NOMO-1 treated with dmso at 0.1 percent for 144 hours (cell line): ENCODE data around the gene PTPRN2.
"Not testable (repeated sequence)": the region's sequence is repeated elsewhere in the genome, so short reads cannot be mapped to it uniquely, and the experiment has no call there.

Source experiments
- DNase-seq: peaks from one replicate; lab custom pipeline; 2025; ENCODE audit not compliant: unreplicated experiment; lab: John Stamatoyannopoulos, UW

PTPRN2 gene

DNA sequence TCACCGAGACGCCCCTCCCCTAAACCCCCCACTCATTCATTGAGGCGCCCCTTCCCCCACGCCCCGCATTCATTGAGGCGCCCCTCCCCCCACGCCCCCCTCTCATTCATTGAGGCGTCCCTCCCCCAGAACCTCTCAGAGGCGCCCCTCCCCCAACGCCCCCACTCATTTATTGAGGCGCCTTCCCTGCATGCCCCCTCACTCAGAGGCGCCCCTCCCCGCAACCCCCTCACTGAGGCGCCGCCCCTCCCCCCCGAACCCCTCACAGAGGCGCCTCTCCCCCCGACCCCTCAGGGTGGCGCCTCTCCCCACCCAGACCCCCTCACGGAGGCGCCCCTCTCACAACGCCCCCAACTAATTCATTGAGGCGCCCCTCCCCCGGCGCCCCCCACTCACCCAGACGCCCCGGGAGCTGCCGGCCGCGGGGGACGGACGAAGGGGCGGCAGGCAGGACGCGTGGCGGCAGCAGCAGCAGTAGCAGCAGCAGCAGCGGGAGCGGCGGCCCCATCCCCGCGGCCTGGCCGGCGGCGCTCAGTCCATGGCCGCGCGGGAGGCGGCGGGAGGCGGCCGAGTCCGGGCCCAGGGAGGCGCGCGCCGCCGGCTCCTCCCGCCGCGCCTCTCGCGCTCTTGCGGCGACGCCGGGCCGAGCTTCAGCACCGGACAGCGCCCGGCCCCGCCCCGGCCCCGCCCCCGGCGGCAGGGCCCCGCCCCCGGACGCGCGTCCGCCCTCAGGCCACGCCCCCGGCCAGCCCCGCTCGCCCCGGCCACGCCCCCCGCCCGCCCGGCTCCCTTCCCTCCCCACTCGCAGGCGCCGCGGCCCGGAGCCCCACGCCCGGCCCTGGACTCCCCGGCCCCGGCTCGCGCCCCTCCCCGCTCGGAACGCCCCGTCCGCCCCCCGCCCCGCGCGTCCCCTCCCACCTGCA lies at the start of gene PTPRN2:
Gene PTPRN2, minus strand, starts transcription at position 662 of the 923 bp plus-strand sequence.
- no peak for DNase-seq

DNA sequence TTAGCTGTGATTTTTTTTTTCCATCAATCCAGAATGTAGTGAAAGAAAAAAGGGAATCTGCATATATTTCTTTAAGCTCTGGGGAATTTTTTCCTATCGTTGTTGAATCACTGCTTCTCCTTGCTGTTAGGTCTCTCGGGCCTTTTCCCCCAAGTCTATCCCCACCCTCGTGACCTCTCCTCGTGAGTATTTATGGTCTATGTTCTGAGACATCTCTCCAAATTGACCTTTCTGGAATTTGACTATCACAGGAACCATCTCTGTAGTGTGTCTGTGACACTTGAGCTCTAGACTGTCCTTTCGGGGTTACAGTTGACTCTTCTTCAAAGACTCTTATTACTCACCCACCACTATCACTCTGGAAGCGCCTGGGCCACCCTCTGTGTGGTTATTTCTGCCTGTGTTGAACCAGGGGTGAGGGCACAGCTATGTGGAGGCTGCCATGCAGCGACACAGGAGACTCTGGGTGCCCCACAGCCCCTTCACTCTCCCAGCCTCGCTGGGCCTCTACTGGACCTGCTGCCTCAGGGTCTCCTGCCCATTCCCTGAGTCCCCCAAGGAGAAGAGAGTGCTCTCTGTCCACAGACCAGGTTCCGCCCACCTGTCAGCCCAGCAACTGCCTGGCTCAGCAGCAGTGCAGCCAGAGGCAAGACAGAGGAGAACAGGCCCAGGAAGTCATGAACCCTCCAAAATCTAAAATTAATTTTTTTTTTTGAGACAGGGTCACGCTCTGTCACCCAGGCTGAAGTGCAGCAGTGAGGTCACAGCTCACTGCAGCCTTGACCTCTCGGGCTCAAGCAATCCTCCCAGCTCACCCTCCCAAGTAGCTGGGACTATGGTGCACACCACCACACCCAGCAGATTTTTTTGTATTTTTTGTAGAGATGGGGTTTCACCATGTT lies 45.7 kb upstream of the PTPRN2 start:
- no peak for DNase-seq

DNA sequence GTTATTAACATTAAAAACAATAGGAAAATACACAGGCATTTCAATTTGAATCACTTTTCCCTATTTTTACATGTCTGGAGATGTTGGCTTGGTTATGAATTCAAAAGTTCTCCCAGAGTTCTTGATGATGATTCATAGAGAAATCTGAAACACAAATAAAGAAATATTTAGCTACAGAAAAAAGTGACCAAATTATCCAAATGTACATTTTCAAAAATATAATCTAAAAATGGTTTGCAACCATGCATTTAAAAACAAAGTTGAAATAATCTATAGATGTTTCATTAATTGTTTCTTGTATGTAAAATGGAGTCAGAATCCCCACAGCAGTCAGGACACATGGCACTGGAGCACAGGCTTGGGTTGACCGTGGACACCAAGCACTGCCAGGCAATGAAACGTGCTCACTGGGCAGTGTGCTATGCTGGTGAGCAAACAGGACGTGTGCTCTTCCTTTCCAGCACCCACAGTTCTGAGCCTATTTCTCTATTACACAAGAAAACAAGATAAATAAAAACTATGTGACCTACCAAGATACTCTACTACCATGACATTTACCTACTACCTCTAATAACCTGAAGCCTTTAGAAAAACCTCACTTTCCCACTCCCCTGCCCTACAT lies 44.1 kb upstream of the PTPRN2 start:
- DNase-seq = no peak

DNA sequence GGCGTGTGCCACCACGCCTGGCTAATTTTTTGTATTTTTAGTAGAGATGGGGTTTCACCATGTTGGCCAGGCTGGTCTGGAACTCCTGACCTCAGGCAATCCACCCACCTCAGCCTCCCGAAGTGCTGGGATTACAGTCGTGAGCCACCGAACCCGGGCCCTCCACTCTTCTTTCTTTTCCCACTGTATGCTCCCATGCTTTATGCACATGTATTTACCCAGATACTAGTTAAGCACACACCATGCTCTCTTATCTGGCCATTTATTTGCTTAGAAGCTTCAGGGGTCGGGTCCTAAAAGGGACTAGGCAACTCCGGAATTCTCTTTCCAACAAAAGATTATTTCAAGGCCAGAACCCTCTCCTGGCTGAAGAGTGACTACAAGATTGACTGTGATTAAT lies 38.7 kb upstream of the PTPRN2 start:
- DNase-seq = not testable (repeated sequence)

DNA sequence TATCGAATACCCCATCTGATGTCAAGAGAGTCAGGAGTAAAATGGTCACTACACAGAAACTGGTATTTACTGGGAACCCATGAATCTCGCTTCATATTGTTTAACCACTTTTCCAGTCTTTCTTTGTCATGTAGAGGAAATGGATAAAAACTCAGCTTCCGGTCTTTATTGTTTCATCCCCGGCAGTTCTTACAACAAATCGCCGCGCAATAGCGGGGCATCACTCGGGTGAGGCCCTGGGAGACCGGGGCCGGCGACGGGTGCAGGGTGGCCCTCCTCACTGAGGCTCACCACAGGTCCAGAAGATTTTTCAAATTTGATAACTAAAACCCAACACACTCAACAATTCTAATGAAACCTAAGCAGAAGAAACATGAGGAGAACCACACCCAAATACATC lies 35.6 kb upstream of the PTPRN2 start:
- DNase-seq = no peak

DNA sequence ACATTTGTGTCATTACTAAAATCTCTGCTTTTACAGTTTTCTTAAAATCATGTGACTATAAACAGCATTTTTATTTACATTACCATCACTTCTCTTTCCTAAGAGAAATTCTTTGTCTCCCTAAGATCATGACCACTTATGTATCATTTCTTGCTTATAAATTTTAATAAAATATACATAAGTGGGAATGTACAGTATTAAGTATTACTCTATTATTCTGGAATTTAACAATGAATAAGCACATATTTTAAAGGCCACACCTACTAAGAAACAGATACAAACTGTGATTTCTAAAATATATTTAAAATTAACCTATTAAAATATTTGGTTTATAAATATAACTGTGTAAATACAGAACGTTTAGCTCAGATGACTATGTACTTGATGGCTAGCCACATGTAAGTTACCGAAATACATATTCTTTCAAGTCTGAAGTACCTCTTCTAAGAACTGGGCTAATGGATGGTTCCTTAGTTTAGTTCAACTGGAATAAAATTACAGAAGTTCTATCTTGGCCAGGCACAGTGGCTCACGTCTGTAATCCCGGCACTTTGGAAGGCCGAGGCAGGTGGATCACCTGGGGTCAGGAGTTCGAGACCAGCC lies 33.3 kb upstream of the PTPRN2 start:
- DNase-seq = no peak

DNA sequence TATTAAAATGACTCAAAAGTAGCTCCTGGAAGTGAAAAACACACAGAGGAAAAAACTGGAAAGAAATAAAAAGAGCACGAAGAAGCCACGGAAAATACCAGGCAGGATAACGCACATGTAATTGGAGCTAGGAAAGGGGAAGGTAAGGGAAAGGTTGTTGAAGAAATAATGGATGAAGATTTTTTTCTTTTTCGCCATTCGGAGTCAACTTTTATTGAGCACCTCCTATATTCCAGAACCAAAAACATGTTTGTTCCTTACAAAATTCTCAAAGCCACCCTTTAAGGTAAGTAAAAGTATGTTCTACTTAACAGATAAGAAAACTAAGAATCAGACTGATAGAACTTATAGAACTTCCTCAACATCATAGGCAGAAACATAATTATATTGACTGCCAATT lies 32.8 kb upstream of the PTPRN2 start:
- no peak for DNase-seq

DNA sequence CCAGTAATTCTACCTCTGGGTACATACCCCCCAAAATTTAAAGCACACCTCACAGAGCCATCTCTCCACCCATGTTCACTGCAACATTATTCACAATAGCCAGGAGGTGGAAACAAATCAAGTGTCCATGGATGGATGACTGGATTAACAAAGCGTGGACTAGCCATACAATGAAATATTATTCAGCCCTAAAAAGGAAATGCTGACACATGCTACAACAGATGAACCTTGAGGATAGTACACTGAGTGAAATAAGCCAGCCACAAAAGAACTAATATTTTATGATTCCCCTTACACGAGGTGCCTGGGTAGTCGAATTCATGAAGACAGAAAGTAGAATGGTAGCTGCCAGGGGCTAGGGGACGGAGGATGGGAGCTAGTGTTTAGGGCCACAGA lies 31.1 kb upstream of the PTPRN2 start:
- no peak for DNase-seq

DNA sequence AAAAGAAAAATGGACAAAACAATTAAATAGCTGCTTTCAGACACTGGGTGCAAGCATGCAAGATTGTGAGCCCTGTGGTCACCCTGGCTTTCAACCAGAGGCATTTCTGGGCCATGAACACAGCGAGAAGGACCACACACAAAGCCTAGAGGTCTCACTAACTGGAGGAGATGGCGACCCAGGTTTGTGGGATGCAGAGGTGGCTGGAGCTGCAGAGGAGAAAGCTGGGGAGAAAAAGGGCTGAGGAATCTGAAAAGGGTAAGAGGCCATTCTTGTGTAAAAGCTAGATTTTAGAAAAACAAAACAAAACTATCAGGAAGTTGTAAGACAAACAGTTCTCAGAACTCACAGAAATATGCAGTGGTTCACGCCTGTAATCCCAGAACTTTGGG lies 30.1 kb upstream of the PTPRN2 start:
- DNase-seq = no peak

DNA sequence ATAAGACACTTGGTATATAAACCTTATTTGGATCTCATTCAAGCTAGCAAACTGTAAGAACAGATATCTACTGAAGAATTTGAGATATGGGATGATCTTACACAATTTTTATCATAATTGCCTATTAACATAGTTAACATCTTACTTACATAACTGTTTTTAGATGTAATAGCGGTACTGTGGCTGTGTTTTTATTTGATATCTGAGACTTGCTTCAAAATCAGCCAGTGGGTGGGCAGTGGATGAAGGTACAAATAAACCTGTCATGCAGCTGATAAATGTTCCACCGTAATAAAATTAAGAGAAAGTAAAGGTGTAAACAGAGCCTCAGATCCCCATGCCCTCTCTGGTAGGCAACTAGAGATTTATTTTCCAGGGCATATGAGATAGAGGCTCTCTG lies 28.4 kb upstream of the PTPRN2 start:
- no peak for DNase-seq

DNA sequence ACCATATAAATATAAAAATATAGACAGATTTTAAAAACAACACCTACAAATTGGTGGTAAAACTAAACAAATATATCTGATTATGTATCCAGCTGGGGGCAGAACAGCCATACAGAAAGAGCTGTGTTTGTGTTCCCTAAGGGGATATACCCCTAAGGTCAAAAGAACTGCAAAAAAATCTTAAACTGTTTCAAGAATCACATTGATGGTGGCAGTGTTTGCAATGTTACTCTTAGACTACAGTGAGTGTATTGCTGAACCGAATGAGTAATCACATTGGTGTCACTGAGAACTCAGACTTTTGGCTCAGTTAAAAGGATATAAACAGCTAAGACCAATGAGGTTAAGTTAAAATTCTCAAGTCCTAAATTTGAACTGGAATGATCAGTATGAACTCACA lies 27.1 kb upstream of the PTPRN2 start:
- DNase-seq = no peak

DNA sequence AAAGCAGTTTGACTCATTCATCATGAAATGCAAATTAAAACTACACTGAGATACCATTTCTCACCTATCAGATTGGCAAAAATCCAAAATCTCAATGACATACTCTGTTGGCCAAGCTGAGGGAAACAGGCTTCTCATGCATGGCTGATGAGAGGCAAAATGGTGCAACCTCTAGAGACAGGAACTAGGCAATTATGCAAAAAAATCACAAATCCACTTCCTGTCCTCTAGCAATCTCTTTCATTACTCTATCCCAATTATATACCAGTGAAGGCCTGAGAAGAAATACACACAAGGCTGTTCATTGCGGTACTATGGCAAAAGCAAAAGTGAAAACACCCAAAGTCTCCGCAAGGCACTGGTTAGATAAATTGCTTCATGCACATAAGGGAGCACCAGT lies 25.9 kb upstream of the PTPRN2 start:
- DNase-seq = no peak

DNA sequence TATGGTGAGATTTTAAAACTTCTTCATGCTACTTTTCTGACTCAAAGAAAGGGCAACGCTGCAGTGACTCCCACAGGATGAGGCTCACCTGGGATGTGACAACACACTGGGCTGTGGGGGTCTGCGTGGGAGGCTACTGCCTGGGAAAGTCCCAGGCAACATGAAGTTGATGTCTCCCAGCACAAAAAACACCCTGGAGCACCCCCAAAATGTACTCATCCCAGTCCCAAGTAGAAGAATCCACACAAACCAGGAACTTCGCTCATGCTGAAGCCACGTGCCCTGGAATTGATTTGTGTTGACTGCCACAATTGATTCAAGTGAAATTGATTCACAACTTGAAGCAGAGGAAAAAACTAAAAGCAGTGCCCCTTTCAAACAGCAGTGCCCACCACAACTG lies 24.9 kb upstream of the PTPRN2 start:
- no peak for DNase-seq

DNA sequence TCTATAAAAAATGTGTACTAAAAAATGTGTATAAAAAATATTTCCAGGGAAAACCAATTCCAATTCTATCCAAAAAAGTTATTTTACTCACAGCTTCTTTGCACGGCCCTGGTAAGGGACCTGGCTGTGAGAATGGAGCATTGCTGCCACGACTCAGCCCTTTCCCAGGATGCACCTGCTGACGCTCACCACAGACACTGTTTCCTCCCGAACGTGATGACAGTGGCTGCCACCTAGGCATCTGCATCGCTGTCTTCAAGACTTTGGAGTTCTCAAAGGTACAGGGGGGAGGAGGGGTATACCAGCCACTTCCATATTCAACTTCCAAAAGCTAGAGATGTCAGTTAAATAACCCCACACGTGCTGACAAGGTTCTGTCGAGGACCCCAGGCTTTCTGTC lies 23.9 kb upstream of the PTPRN2 start:
- DNase-seq = no peak

DNA sequence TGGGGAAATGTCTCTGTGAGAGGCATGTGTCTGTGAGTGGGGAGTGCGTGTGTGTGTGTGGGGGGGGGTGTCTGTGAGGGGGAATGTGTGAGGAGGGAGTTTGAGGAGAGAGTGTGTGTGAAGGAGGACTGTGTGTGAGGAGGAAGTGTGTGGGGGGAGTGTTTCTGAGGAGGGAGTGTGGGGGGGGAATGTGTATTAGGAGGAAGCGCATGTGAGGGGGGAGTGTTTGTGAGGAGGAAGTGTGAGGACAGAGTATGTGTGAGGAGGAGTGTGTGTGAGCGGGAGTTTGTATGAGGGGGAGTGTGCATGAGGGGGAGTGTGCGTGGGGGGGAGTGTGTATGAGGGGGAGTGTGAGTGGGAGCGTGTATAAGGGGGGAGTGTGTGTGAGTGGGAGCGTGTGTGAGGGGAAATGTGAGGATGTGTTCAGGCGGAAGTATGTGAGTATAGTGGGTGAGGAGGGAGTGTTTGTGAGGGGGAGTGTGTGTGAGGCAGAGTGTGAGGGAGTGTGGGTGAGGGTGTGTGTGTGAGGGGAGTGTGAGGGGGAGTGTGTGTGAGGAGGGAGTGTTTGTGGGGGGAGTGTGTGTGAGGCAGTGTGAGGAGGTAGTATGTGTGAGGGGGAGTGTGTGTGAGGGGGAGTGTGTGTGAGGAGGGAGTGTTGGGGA lies 21.8 kb upstream of the PTPRN2 start:
- DNase-seq = no peak

DNA sequence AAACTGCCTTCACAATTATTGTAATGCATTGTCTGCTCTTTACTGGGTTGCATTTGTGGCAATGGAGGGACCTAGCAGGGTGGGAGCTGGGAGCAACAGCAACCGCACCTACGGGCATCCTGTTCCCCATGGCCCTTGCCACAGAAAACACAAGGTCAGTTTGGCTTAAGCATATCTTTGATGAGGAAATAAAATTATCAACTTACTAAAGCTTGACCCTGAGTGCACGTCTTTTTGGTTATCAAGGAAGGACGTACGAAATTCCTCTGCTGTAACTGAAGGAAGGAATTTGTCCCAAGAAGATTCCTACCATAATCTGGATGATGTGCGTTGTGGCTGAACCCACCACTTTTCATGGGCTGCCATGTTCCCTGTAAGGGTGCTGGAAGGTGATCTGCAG lies 19.9 kb upstream of the PTPRN2 start:
- DNase-seq = no peak

DNA sequence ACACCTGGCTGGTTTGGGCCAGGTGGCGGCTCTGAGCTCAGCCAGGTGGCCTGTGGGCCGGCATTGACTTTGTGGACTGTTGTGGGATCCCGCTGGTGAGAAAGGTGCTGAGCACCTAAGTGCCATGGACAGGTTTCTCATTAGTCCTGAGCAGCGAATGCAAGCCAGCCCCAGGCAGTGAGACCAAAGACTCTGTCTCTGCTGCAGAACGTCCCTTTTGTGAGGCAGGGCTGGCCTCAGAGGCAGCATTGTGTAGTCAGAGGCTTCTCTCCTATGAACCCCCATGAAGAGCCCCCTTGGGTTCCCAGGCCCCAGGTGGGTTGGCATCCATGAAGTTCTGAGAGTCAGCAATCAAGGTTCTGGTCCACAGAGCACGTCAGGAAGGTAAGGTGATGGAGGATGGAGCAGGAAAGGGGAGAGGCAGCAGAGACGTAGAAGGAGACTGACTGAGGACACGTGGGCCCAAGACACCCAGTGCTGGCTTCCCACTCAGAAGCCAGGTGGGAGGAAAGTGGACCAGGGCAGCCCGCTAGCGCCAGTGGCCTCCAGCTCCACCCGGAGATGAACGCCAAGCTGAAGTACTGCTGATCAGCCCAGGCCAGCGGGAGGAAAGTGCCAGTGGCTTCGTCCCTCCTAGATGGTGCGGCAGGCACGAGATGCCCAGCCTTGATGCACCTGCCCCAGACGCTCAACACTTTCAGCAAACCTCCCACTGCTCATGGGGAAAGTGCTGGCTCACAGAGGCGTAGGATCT lies 19.2 kb upstream of the PTPRN2 start:
- no peak for DNase-seq

DNA sequence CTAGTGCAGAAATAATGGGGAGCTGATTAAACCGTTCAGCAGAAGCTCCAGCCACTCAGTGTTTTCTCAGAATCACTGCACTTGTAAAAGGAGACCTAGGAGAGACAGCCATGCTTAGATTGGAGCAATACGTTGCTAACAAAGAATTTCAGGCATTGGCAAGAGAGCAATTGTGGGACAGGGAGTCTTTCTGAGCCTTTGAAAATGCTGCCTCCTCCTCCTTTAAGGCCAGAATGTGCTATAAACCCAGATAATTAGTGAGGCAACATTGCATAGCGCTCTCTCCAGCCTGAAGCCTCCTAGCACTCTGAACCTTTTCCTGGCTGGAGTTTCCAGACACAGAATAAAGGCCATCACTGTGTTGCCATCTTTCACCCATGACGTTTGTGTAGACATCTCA lies 18.5 kb upstream of the PTPRN2 start:
- no peak for DNase-seq

DNA sequence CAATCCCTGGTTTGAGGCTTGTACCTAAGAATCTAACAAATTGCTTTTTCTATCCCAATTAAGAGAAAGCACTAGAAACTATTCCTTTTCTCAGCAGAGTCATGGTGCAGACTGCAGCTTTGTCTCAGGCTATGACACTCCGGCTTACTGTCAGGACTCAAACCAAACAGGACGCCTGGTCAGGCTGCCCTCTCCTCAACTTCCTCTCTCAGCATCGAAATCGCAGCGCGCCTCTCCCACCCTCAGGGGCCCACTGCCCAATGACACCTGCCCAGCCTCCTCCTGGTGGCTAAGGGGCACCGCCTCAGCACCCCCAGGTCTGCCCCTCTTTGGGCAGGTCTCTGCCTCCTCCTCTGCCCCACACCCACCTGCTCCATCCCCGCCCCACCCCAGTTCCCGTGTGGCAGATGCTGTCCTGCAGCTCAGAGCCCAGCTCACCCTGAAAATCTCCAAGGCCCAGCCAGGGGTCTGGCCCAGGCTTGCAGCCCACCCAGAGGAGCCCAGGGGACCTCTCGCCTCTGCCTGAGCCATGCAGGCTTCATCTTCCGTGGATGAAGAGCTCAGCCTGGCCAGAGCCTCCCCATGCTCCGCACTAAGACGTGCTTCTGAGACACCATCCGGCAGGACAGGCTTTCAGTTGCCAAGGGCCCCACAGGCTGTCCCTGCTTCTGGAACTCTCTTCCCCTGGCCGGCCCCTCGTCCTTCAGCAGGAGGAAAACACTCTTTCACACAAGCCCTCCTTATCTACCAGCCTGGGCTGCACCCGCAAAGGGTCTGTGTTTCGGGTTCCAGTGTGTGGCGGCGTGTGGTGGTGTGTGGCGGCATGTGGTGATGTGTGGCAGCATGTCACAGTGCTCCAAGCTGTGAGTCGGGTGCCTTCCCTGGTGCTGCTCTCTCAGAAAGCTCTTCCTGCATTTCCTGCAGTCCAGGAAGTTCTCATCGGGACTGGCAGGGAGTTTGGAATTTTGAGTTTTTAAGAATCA lies 16.4 kb upstream of the PTPRN2 start:
- no peak for DNase-seq
